NCI-H226 (cell line): Measurements from ENCODE around the gene ACTN1.
"Not testable (repeated sequence)": the region's sequence is repeated elsewhere in the genome, so short reads cannot be mapped to it uniquely, and the experiment has no call there.

ENCODE experiments used
- DNase-seq: peaks from one replicate; pipeline ENCODE4 v3.0.0-alpha.2; 2015

Gene ACTN1

GRCh38 chr14:68851078-68851477 lies 128.0 kb downstream of the ACTN1 start:
- no peak for DNase-seq

- DNase-seq: no peak
These were observed 129.7 kb downstream of the ACTN1 start for GRCh38 chr14:68849416-68849815.

GRCh38 chr14:68848253-68848652 lies 130.8 kb downstream of the ACTN1 start:
- no peak for DNase-seq

- not testable (repeated sequence) for DNase-seq
These were observed 131.5 kb downstream of the ACTN1 start for GRCh38 chr14:68847640-68848039.

- no peak for DNase-seq
These were observed 132.6 kb downstream of the ACTN1 start for GRCh38 chr14:68846466-68846865.

GRCh38 chr14:68844210-68844545 lies 134.9 kb downstream of the ACTN1 start:
- DNase-seq: no peak

GRCh38 chr14:68843471-68844209 lies 135.5 kb downstream of the ACTN1 start:
- DNase-seq: peak; percentile 39

DNA sequence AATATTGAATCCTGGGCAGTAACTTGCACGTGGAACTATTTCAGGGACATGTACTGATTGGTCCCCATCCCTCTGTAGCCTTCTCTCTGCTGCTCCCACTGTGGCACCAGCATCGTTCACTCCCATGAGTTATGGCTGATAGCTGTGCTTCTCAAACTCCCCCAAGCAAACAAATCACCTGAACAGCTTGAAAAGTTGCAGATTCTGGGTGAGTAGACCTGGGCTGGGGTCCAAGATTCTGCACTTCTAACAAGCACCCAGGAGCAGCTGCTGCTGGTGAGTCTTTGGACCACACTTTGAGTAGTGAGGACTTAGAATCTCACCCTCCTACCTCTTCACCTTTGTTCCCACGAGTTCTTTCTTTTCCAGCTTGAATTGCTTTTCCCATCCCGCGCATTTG lies 136.8 kb downstream of the ACTN1 start:
- DNase-seq: no peak

DNA sequence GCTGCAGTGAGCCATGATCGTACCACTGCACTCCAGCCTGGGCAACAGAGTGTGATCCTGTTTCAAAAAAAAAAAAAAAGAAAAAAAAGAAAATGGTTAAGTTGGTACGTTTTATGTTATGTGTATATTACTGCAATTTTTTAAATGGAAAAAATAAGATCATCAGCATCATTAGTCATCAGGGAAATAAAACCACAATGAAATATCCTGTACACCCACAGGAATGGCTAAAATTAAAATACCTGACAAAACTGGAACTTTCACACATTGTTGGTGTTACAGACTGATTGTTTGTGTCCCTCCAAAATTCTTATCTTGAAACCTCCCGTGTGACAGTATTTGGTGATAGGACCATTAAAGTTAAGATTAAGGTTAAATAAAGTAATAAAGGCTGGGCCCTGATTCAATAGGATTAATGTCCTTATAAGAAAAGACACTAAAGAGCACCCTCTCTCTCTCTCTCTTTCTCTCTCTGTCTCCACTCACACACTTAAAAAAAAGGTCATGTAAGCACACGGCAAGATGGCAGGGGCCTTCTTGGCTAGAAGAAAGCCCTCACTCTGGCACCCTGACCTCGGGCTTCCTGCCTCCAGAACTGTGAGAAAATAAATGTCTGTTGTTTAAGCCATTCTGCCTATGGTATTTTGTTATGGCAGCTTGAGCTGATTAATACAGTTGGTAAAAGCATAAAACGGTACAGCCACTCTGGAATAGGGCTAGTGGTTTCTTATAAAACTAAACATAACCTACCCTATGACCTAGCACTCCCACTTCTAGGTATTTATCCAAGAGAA lies 137.9 kb downstream of the ACTN1 start:
- DNase-seq: no peak

DNA sequence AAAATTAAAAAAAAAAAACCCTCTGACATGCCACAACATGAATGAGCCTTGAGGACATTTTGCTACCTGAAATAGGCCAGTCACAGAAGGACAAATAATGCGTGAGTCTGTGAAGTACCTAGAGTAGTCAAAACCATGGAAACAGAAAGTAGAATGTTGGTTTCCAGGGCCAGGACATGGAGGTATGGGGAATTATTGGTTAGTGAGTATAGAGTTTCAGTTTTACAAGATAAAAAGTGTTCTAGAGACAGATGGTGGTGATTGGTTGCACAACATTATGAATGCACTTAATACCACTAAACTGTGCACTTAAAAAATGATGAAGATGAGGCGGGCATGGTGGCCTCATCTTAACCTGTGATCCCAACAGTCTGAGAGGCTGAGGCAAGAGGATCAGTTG lies 138.6 kb downstream of the ACTN1 start:
- no peak for DNase-seq

GRCh38 chr14:68836082-68836481 lies 143.0 kb downstream of the ACTN1 start:
- DNase-seq: no peak

GRCh38 chr14:68834816-68835215 lies 144.3 kb downstream of the ACTN1 start:
- DNase-seq: no peak

GRCh38 chr14:68828698-68829097 lies 150.4 kb downstream of the ACTN1 start:
- DNase-seq: no peak

- no peak for DNase-seq
These were observed 153.4 kb downstream of the ACTN1 start for GRCh38 chr14:68825729-68826128.

DNA sequence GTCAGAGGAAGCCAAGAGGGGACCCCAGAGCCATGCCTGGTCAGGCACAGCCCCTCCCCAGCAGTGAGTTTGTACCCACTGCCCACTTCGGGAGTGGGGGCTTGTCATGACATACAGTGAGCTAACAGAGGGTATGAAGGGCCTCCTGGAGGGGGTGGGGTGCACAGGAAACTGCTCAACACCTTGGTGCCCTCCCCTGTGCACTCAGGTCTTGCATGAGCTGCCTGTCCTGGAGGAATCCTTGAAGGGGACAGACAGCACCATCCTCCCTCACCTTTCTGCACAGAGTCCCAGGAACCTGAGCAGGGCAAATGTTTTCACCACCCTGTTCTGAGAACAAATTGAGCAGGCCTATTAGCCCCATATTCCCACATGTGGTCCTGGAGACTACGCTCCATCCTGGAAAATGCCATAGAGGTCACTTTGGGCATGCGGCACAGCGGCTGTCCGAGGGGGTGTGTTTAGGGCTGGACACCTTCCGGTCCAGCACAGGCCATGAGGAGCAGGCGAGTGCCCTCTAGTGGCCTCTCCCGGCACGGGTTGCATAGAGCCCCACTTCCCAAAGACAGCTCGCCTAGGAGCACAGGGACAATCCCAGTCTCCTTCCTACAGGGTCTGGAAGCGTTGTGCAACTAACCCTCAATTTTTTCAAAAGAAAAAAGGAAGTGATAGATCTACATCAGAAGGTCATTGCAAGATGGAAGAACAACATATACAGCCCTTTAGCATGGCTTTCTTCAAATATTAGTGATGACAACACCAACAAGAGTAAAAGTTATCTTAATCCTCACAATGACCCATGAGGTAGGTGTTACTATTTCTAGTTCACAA lies 154.4 kb downstream of the ACTN1 start:
- peak; percentile 63 for DNase-seq

DNA sequence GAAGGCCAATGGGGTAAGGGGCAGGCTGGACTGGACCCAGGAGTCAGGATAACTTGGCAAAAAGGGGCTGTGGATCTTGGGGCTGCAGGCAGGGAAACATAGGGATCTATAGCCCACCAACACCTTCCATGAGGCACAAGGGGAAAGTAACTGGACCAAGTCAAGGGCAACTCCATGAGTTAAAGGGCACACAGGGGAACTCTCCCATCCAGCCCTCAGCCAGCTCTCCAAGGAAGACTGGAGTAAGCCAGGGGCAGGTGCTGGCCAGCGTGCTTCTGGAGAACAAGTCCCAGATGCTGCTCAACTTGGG lies 154.9 kb downstream of the ACTN1 start:
- no peak for DNase-seq
